CD4-positive, alpha-beta T cell treated with Interleukin-15 for 4 hours (primary cell): Measurements from ENCODE around the gene WBP2.
"Not testable (repeated sequence)": the region's sequence is repeated elsewhere in the genome, so short reads cannot be mapped to it uniquely, and the experiment has no call there.

Experiments
- DNase-seq: peaks from one replicate; pipeline ENCODE4 v3.0.0-alpha.2; 2020; ENCODE audit warnings: low spot score

Gene WBP2

DNA sequence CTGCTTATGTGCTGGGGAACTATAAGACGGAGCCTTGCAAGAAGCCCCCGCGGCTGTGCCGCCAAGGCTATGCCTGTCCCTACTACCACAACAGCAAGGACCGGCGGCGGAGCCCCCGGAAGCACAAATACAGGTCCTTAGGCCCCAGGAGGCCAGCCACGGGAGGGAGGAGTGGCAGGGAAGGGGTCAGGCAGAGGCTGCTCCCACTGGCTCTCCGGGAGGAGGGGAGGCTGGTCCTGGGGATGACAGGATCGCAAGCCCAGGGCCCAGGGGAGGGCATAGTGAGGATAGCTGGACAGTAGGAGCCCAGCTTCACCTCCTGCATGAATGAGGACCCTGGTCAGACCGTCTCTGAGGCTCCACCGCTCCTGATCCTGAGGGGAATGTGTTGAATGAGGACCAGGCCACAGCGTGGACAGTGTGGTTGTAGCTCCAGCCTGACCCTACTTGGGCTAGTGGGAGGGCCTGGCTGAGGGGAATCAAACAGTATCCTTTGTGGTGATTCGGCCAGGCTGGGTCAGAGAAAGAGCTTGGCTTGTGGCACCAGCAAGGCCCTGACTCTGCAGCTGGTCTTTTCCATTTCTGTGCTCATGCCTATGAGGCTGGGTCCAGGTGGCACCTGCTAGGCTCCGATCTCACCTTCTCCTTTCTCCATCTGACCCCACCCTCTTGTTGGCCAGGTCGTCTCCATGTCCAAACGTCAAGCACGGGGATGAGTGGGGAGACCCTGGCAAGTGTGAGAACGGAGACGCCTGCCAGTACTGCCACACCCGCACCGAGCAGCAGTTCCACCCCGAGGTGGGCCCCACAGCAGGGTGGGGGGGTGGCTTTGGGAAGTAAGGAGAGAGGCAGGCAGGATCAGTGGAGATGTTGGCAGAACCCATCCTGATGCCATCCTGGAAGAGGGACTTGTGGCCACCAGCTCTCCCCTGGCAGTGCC lies 41.8 kb downstream of the WBP2 start:
- DNase-seq: no peak

DNA sequence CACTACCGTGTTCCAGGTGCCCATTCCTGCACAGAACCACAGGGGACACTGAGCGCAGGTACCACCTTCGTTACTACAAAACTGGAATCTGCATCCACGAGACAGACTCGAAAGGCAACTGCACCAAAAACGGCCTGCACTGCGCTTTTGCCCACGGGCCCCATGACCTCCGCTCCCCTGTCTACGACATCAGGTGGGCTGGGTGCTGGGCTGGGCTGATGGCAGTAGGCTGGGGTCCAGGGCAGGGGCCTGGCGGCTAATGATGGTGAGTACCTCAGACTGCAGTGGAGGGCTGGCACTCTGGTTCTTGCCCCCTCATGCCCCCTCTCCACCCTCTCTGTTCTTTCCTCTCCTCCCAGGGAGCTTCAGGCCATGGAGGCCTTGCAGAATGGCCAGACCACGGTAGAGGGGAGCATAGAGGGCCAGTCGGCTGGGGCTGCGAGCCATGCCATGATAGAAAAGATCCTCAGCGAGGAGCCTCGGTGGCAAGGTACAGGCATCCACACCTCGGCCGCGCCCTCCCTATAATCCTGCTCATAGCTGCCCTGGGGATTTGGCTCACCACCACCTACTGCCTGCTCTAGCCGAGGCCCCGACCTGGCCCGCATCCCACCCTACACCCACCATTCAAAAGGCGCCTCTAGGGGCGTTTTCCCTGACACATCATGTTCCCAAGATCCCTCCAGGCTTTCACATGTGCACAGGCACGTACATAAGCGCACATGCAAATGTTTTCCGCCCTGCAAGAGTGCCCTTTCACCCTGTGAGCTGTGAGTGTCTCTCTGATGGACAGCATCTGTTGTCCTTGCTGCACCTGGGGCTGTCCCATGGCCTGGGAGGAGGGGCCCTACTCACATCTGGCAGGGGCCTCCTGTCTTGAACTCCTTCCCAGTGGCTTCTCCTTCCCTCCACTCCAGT lies 42.8 kb downstream of the WBP2 start:
- DNase-seq: no peak

DNA sequence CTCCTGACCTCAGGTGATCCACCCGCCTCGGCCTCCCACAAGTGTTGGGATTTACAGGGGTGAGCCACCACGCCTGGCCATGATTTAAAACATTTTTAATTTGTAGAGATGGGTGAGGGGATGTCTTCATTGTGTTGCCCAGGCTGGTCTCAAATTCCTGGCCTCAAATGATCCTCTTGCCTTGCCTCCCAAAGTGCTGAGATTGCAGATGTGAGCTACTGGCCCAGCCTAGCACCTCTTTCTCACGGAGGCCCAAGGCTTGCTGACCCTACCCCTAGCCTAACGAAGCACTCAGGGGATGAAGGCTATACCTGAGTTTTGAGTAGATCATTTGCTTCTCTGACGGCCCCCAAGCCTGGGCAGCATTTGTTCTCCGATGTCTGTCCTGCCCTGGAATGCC lies 44.0 kb downstream of the WBP2 start:
- no peak for DNase-seq

DNA sequence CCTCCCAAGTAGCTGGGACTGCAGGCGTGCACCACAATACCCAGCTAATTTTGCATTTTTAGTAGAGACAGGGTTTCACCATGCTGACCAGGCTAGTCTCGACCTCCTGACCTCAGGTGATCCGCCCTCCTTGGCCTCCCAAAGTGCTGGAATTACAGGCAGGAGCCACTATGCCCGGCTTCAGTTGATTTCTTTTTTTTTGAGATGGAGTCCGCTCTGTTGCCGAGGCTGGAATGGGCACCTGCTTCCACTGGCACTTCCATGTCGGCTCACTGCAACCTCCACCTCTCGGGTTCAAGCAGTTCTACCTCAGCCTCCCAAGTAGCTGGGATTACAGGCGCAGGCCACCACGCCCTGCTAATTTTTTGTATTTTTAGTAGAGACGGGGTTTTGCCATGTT lies 44.4 kb downstream of the WBP2 start:
- DNase-seq: not testable (repeated sequence)

DNA sequence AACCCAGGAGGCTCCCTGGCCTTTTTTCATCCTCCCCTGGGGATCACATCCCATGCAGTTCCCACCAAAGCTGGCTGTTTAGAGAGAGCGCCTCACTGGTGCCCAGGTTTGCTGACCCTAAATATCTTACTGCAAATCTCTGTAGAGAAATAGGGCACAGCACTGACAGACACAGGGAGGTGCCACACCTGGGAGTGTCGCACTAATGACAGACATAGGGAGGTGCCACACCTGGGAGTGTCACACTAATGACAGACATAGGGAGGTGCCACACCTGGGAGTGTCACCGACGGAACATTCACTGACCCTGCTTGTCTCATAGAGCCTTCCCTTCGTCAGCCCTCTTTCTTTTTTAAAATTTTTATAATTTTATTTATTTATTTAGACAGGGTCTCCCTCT lies 44.9 kb downstream of the WBP2 start:
- no peak for DNase-seq

DNA sequence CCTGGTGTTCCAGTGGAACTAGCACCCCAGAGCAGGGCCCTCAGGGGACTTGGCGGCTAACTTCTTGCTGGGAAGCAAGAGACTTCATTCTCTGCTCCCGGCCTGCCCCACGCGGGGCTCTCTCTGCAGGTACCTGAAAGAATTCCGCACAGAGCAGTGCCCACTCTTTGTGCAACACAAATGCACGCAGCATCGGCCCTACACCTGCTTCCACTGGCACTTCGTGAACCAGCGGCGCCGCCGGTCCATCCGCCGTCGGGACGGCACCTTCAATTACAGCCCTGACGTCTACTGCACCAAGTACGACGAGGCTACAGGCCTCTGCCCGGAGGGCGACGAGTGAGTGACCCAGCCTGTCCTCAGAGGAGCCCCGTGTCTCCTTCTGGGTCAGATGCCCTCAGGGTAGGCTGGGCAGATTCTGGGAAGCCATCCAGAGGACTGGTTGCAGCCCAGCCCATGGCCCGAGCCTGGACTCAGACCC lies 45.5 kb downstream of the WBP2 start:
- DNase-seq: no peak

DNA sequence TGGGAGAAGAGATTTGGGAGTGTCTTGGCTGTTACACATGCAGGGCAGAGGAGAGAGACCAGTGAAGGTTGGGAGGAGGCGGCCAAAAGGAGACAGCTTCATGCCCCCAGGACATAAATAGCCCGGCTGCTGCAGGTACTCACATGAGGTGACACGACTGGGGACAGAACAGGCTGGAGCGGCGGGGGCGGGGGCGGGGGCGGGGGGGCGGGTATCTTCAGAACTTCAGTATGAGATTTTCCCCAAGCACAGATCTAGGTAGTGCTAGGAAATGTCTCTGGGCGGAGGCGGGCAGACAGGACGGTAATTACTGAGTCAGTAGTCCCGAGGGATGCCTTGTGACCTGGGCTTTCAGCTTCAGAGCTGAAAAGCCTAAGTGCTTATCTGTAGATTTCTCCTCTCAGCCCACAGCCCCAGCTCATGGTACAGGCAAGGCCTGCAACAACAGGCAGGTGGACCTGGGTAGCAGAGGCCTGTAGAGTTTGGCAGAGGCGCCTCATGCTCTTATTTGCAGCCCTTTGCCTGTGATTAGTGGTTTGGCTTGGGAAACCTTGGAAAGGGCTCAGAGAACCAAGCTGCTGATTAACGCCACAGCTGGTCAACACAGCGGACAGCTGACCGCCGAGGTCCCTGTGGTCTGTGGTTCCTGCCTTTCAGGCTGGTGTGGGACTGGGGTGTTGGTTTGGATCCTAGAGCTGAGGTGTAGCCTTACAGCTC lies 46.1 kb downstream of the WBP2 start:
- no peak for DNase-seq

DNA sequence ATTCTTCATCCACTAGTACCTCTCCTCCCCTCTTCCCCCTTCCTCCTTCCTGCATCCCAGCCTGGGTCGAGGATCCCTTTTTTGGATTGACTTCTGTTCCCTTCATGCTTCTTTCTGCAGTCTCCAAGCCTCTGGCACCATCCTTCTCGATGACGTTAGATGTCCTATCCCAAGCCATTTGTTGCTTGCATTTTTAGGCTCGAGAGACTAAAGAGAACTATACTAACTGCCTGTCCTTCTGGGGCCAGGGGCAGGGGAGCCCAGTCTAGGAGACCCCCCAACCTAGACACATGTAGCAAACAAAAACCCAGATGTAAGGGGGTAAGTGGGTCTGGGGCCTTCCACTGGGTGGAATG lies 46.6 kb downstream of the WBP2 start:
- no peak for DNase-seq

DNA sequence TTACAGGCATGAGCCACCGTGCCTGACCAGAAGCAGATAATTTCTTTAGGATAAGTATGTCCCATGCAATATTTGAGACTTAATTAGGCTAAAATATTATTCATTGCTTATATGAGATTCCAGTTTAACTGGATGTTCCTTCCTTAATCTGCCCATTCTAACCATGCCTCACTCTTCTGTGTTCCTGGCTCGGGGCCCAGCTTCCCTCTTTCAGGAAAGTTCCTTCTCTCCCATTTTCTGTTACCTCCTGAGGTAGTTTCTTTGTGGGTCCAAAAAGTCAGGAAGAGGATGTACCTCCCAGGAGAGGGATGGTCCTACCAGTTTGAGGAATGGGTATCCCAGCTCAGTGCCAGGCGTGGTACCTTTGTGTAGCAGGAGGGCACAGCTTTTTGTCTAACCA lies 47.3 kb downstream of the WBP2 start:
- no peak for DNase-seq

DNA sequence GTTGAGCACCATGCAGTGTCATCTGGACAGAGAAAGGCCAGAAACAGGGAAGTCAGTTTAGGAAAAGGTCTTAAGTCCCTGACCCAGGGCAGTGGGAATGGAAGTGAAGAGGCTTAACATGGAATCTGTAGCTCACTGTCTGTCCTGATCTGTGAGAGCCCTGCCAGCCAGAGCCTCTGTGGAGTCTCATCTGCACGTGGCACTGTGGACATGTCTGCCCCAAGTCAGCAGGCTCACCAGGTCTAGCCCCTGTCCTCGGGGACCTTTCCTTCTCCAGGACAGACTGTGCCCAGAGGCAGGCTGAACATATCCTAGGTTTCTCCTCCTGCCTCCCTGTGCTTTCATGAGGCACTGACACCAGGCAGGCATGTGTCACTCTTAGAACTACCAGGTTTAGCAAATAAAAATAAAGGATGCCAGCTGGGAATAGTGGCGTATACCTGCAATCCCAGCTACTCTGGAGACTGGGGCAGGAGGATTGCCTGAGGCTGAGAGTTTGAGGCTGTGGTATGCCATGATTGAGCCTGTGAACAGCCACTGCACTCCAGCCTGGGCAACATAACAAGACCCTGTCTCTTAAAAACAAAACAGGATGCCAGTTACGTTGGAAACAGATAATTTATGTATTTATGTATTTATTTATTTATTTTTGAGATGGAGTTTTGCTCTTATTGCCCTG lies 48.2 kb downstream of the WBP2 start:
- no peak for DNase-seq

DNA sequence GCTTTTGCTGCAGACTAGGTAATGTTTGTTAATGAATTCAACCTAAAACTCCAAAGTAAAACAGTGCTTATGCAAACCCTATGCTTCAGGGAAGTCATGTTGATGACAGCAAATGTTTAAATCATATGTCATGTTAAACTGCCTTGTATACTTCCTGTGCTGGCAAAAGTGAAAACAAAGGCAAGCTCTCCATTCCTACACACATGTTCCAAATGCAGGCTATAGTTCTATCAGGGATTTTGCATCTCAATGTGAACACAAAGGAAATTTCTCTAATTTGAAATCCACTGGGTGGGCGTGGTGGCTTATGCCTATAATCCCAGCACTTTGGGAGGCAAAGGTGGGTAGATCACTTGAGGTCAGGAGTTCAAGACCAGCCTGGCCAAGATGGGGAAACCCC lies 51.3 kb downstream of the WBP2 start:
- no peak for DNase-seq

DNA sequence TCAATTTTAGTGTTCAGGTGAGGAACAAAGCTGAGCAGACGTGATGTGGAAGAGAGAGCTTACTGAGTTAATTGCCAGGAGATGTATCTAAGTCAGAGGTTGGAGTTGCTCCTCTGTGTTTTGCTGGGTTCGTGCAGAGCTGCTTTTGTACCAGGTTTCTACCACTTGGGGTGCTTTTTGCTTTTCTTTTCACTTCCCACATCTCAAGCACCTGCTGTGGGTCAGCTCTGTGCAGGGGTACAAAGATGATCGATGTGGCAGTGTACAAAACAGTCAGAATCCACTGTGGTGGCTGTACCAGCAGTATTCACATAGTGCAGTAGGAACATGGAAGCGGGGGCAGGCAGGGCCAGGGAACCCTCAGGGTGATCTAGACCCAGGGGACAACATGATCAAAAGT lies 55.7 kb downstream of the WBP2 start:
- DNase-seq: no peak

DNA sequence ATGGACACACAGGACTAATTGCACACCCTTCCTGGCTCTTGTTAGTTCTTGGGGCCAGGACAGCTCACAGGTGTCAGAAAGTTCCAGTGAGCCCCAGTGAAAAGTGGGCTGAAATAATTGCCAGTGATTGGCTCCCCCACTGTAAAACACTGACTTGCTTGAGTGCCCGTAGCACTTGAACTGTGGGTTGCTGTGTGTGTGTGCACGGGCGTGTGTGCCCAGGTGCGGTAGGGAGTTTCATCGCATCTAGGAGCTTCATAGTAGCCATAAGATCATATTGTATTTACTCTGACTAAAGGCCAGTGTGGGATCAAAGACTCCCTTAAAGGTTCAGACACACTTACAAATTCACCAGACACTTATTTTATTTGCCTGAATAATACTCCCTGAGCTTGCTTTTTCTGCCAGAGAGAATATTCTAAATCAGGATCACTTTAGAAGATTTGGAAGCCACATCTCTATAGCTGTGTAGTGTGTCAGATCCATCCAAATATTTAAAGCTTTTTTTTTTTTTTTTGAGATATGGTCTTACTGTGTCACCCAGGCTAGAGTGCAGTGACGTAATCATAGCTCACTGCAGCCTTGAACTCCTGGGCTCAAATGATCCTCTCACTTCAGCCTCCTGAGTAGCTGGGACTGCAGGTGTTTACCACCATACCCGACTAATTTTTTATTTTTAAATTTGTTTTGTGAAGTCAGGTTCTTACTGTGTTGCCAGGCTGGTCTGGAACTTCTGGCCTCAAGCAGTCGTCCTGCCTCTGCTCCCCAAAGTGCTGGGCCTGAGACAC lies 59.1 kb downstream of the WBP2 start:
- DNase-seq: no peak
